GM12891 (cell line): ENCODE results near the gene ZNF488.

Source experiments
- DNase-seq: peaks from one replicate; pipeline ENCODE4 v3.0.0; 2011; ENCODE audit warnings: low spot score; ENCODE audit not compliant: insufficient read length
- FAIRE-seq: peaks from 2 replicates; lab custom pipeline; 2011; peaks lifted over from hg19 to GRCh38; lab: Jason Lieb, UNC
- PAX5 ChIP-seq: IDR thresholded peaks from 2 replicates; pipeline ENCODE4 v1.6.1; 2011; ENCODE audit warnings: low read length, moderate library complexity, mild to moderate bottlenecking; ENCODE audit not compliant: insufficient read depth, severe bottlenecking
- POLR2A ChIP-seq: IDR thresholded peaks from 2 replicates; pipeline ENCODE4 v1.6.1; 2011; ENCODE audit warnings: low read depth, low read length, control low read depth
- POLR2AphosphoS5 ChIP-seq: IDR thresholded peaks from 2 replicates; pipeline ENCODE4 v1.6.1; 2011; ENCODE audit warnings: low read depth, low read length, control low read depth
- POU2F2 ChIP-seq: IDR thresholded peaks from 2 replicates; pipeline ENCODE4 v1.6.1; 2011; ENCODE audit warnings: low read depth, mild to moderate bottlenecking, control low read depth, low read length, moderate library complexity
- SPI1 ChIP-seq: IDR thresholded peaks from 2 replicates; pipeline ENCODE4 v1.6.1; 2011; ENCODE audit warnings: low read depth, low read length, control low read depth
- TAF1 ChIP-seq: IDR thresholded peaks from 2 replicates; pipeline ENCODE4 v1.6.1; 2011; ENCODE audit warnings: low read depth, low read length, control low read depth

ZNF488 gene

GRCh38 chr10:47349941-47350371 lies 34.1 kb downstream of the ZNF488 start:
- DNase-seq (no peak), FAIRE-seq (no peak)
- no peak for TF ChIP-seq TAF1
- no peak for TF ChIP-seq POU2F2
- TF ChIP-seq SPI1, result no peak
- no peak for TF ChIP-seq POLR2AphosphoS5
- no peak for TF ChIP-seq PAX5
- TF ChIP-seq POLR2A, result no peak

GRCh38 chr10:47349516-47349915 lies 34.6 kb downstream of the ZNF488 start:
- TF ChIP-seq SPI1, result no peak
- TF ChIP-seq TAF1, result no peak
- TF ChIP-seq POLR2A, result no peak
- TF ChIP-seq PAX5, result no peak
- no peak for TF ChIP-seq POU2F2
- no peak for TF ChIP-seq POLR2AphosphoS5
- DNase-seq (no peak), FAIRE-seq (no peak)

- DNase-seq, result no peak
- no peak for FAIRE-seq
- no peak for TF ChIP-seq POLR2A
- no peak for TF ChIP-seq TAF1
- no peak for TF ChIP-seq SPI1
- no peak for TF ChIP-seq POLR2AphosphoS5
- TF ChIP-seq PAX5, result no peak
- no peak for TF ChIP-seq POU2F2
Measured at GRCh38 chr10:47348661-47349470, 35.2 kb downstream of the ZNF488 start.

GRCh38 chr10:47348138-47348651 lies 35.9 kb downstream of the ZNF488 start, which contains the start of gene RBP3:
RBP3 (plus strand) TSS chr10:47348363; CDS start chr10:47348485, 122 bp downstream.
- DNase-seq (no peak), FAIRE-seq (no peak)
- TF ChIP-seq PAX5, result no peak

- FAIRE-seq (no peak), DNase-seq (no peak)
- no peak for TF ChIP-seq POU2F2
- TF ChIP-seq SPI1, result no peak
- TF ChIP-seq POLR2A, result no peak
- TF ChIP-seq POLR2AphosphoS5, result no peak
- no peak for TF ChIP-seq TAF1
- no peak for TF ChIP-seq PAX5
Measured at GRCh38 chr10:47347303-47347675, 36.8 kb downstream of the ZNF488 start.

- TF ChIP-seq PAX5 (no peak), TAF1 (no peak), POLR2AphosphoS5 (no peak), SPI1 (no peak), POU2F2 (no peak), POLR2A (no peak)
- FAIRE-seq (no peak), DNase-seq (no peak)
Measured at GRCh38 chr10:47346581-47347302, 37.4 kb downstream of the ZNF488 start.

GRCh38 chr10:47344996-47345870 lies 38.9 kb downstream of the ZNF488 start:
- no peak for TF ChIP-seq POLR2AphosphoS5
- no peak for TF ChIP-seq POU2F2
- TF ChIP-seq SPI1, result no peak
- TF ChIP-seq TAF1, result no peak
- no peak for DNase-seq
- FAIRE-seq, result no peak

- TF ChIP-seq PAX5 (no peak), SPI1 (no peak), POLR2A (no peak), POU2F2 (no peak), POLR2AphosphoS5 (no peak), TAF1 (no peak)
- DNase-seq, result peak; percentile 66
- FAIRE-seq, result no peak
Measured at GRCh38 chr10:47340608-47341170, 43.4 kb downstream of the ZNF488 start.
